SK-N-SH (cell line): ENCODE data around the gene NHS. TPM values are rescaled to one million over a fixed set of nuclear protein-coding genes. Genes with fewer than 3 reads are reported as not detected.

Experiments
- CTCF ChIA-PET: fragments of 300-600, 350-600 bp; formaldehyde crosslinking; extraction: SDS; loops from one replicate; lab custom pipeline; 2021; lab: Yijun Ruan, JAX
- POLR2A ChIA-PET: fragments of 350-600 bp; sonication (Branson Sonifier 250); formaldehyde crosslinking; extraction: SDS; loops from one replicate; lab custom pipeline; 2020; ENCODE audit warnings: antibody characterized with exemption, inconsistent platforms; lab: Yijun Ruan, JAX
- DNase-seq: peaks from one replicate; pipeline ENCODE4 v3.0.0; 2012
- H2AFZ ChIP-seq: fragments of 200-600 bp; sonication (generic); 2 replicates; pipeline ENCODE4 v1.8.1; 2016; ENCODE audit warnings: antibody characterized with exemption, mild to moderate bottlenecking, low read depth
- H3F3A ChIP-seq: fragments of 200-600 bp; sonication (generic); replicated peaks from 2 replicates; pipeline ENCODE3; 2016; ENCODE audit warnings: antibody characterized with exemption, mild to moderate bottlenecking; ENCODE audit not compliant: insufficient read depth
- H3K27ac ChIP-seq, 2 experiments: fragments of 200-500 bp in 1 of 2; fragments of 200-600 bp in 1 of 2; sonication (Bioruptor generic) in 1 of 2; sonication (generic), shearing (Covaris generic) in 1 of 2; 2 replicates each; pipeline versions ENCODE4 v1.5.1 to v1.6.1; 2014 to 2016; ENCODE audit warnings: low read depth in 2 of 2, inconsistent platforms in 1 of 2, low read length in 1 of 2, mild to moderate bottlenecking in 1 of 2, mixed read lengths in 1 of 2
- H3K27me3 ChIP-seq: fragments of 200-600 bp; sonication (generic), shearing (Covaris generic); 2 replicates; pipeline ENCODE4 v1.6.1; 2016; ENCODE audit warnings: mixed run types; ENCODE audit not compliant: insufficient read depth
- H3K36me3 ChIP-seq, 2 experiments: fragments of 200-500 bp in 1 of 2; fragments of 200-600 bp in 1 of 2; sonication (Bioruptor generic) in 1 of 2; sonication (generic) in 1 of 2; replicated peaks in 1 of 2; 2 replicates each; pipeline versions ENCODE3 to v1.5.1; 2014 to 2016; ENCODE audit warnings: low read length in 1 of 2, mild to moderate bottlenecking in 1 of 2; ENCODE audit not compliant: insufficient read depth in 2 of 2, control insufficient read depth in 1 of 2
- H3K4me1 ChIP-seq, 2 experiments: fragments of 200-500 bp in 1 of 2; fragments of 200-600 bp in 1 of 2; sonication (Bioruptor generic) in 1 of 2; sonication (generic), shearing (Covaris generic) in 1 of 2; 2 replicates each; pipeline versions ENCODE4 v1.5.1 to v1.6.1; 2014 to 2016; ENCODE audit warnings: low read depth in 1 of 2, low read length in 1 of 2, mixed run types in 1 of 2; ENCODE audit not compliant: insufficient read depth in 2 of 2, control insufficient read depth in 1 of 2
- H3K4me2 ChIP-seq: fragments of 200-600 bp; sonication (generic), shearing (Covaris generic); 2 replicates; pipeline ENCODE4 v1.6.1; 2017; ENCODE audit warnings: mixed run types
- H3K4me3 ChIP-seq, 2 experiments: fragments of 200-500 bp in 1 of 2; fragments of 200-600 bp in 1 of 2; sonication (Bioruptor generic) in 1 of 2; sonication (generic), shearing (Covaris generic) in 1 of 2; 2 replicates each; pipeline versions ENCODE4 v1.5.1 to v1.8.1; 2014 to 2016; ENCODE audit warnings: low read depth in 2 of 2, inconsistent platforms in 1 of 2, low read length in 1 of 2, mild to moderate bottlenecking in 1 of 2, mixed read lengths in 1 of 2, moderate library complexity in 1 of 2
- H3K79me2 ChIP-seq: fragments of 200-600 bp; sonication (generic); 2 replicates; pipeline ENCODE4 v1.8.1; 2017; ENCODE audit warnings: mild to moderate bottlenecking; ENCODE audit not compliant: insufficient read depth
- H3K9ac ChIP-seq: fragments of 200-600 bp; sonication (generic); 2 replicates; pipeline ENCODE4 v1.6.1; 2017; ENCODE audit warnings: mixed run types
- H3K9me2 ChIP-seq: fragments of 200-600 bp; sonication (generic); 2 replicates; pipeline ENCODE4 v1.6.1; 2017; ENCODE audit warnings: mixed run types
- H3K9me3 ChIP-seq: fragments of 200-600 bp; sonication (generic); 2 replicates; pipeline ENCODE4 v1.6.1; 2017; ENCODE audit warnings: mixed run types, mild to moderate bottlenecking, moderate library complexity
- H4K20me1 ChIP-seq: fragments of 200-600 bp; sonication (generic); 2 replicates; pipeline ENCODE4 v1.6.1; 2017; ENCODE audit warnings: mild to moderate bottlenecking, mixed run types; ENCODE audit not compliant: insufficient read depth
- FOSL2 ChIP-seq: IDR thresholded peaks from 2 replicates; pipeline ENCODE4 v1.4.0; 2012; ENCODE audit warnings: low read depth, mild to moderate bottlenecking, moderate library complexity, borderline replicate concordance
- FOXJ3 ChIP-seq: sonication (generic); formaldehyde crosslinking; IDR thresholded peaks from 2 replicates; pipeline ENCODE4 v1.5.1; 2020; ENCODE audit warnings: mild to moderate bottlenecking, missing genetic modification reagents
- FOXM1 ChIP-seq: IDR thresholded peaks from 2 replicates; pipeline ENCODE4 v1.4.0; 2012; ENCODE audit warnings: low read depth, mild to moderate bottlenecking
- MAX ChIP-seq: IDR thresholded peaks from 2 replicates; pipeline ENCODE4 v1.4.0; 2012; ENCODE audit warnings: low read depth
- MXI1 ChIP-seq: IDR thresholded peaks from 2 replicates; pipeline ENCODE4 v1.6.1; 2012; ENCODE audit warnings: mild to moderate bottlenecking, low read depth, low read length, improper control_type of control experiment
- NFIC ChIP-seq: IDR thresholded peaks from 2 replicates; pipeline ENCODE4 v1.4.0; 2012; ENCODE audit warnings: borderline replicate concordance
- RFX5 ChIP-seq: IDR thresholded peaks from 2 replicates; pipeline ENCODE4 v1.6.1; 2012; ENCODE audit warnings: mild to moderate bottlenecking, improper control_type of control experiment, low read length
- SMC3 ChIP-seq: IDR thresholded peaks from 2 replicates; pipeline ENCODE4 v1.6.1; 2012; ENCODE audit warnings: low read depth, low read length, improper control_type of control experiment
- TEAD4 ChIP-seq: IDR thresholded peaks from 2 replicates; pipeline ENCODE4 v1.4.0; 2012; ENCODE audit warnings: mild to moderate bottlenecking, borderline replicate concordance; ENCODE audit not compliant: insufficient read depth
- YY1 ChIP-seq: IDR thresholded peaks from 2 replicates; pipeline ENCODE4 v1.4.0; 2012; ENCODE audit warnings: low read depth, mild to moderate bottlenecking
- WGBS: methylation state at CpG from one replicate; pipeline ENCODE4 v1.1.6; 2017; ENCODE audit warnings: low lambda C conversion rate; 5-methylcytosine and 5-hydroxymethylcytosine counted together
- polyA plus RNA-seq, 3 experiments: library from polyadenylated mRNA; depleted of rRNA; stranded (reverse); fragments of >200 nt; gene quantifications; 2 replicates each; pipeline ENCODE4 v1.2.3, GENCODE V29; 2012
- TF ChIP-seq, protein P1 (sequence below): IDR thresholded peaks from 2 replicates; pipeline ENCODE4 v1.4.0; 2012; ENCODE audit warnings: low read depth, borderline replicate concordance
- TF ChIP-seq, protein P2 (sequence below): fragments of 150-350 bp; IDR thresholded peaks from 2 replicates; pipeline ENCODE4 v1.6.1; 2017; ENCODE audit warnings: antibody characterized with exemption, low read length, low read depth, borderline replicate concordance
- TF ChIP-seq, protein P3 (sequence below): fragments of 200-600 bp; sonication (generic); IDR thresholded peaks from 2 replicates; pipeline ENCODE4 v1.6.1; 2017; ENCODE audit warnings: antibody characterized with exemption, mild to moderate bottlenecking, moderate library complexity

Gene NHS
- polyA plus RNA-seq, 1 of the 3 experiments (the other 2 are of a cell fraction) = 1.0 TPM

- no peaks in the 10 kb centered on the region for H3K36me3 ChIP-seq
- TF ChIP-seq NFIC = no peak
- no peak for TF ChIP-seq SMC3
- TF ChIP-seq, protein P1, sequence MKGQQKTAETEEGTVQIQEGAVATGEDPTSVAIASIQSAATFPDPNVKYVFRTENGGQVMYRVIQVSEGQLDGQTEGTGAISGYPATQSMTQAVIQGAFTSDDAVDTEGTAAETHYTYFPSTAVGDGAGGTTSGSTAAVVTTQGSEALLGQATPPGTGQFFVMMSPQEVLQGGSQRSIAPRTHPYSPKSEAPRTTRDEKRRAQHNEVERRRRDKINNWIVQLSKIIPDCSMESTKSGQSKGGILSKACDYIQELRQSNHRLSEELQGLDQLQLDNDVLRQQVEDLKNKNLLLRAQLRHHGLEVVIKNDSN = no peak
- TF ChIP-seq MAX = no peak
- no peak for TF ChIP-seq FOXJ3 (CRISPR knock-in tag)
- TF ChIP-seq FOSL2 = no peak
- TF ChIP-seq RFX5 = no peak
- no peak for TF ChIP-seq MXI1
- no peak for TF ChIP-seq YY1
- TF ChIP-seq, protein P2, sequence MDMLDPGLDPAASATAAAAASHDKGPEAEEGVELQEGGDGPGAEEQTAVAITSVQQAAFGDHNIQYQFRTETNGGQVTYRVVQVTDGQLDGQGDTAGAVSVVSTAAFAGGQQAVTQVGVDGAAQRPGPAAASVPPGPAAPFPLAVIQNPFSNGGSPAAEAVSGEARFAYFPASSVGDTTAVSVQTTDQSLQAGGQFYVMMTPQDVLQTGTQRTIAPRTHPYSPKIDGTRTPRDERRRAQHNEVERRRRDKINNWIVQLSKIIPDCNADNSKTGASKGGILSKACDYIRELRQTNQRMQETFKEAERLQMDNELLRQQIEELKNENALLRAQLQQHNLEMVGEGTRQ = no peak
- TF ChIP-seq, protein P3, sequence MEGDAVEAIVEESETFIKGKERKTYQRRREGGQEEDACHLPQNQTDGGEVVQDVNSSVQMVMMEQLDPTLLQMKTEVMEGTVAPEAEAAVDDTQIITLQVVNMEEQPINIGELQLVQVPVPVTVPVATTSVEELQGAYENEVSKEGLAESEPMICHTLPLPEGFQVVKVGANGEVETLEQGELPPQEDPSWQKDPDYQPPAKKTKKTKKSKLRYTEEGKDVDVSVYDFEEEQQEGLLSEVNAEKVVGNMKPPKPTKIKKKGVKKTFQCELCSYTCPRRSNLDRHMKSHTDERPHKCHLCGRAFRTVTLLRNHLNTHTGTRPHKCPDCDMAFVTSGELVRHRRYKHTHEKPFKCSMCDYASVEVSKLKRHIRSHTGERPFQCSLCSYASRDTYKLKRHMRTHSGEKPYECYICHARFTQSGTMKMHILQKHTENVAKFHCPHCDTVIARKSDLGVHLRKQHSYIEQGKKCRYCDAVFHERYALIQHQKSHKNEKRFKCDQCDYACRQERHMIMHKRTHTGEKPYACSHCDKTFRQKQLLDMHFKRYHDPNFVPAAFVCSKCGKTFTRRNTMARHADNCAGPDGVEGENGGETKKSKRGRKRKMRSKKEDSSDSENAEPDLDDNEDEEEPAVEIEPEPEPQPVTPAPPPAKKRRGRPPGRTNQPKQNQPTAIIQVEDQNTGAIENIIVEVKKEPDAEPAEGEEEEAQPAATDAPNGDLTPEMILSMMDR = no peak
- no peak overlapping the region for H3K27ac ChIP-seq
- H3K9me3 ChIP-seq = no peaks in the 10 kb centered on the region
- WGBS = 23% methylated on average over 3 of the region's 3 CpGs
- H3K27me3 ChIP-seq = no peaks in the 10 kb centered on the region
- no peak overlapping the region for H3K4me3 ChIP-seq
- no peak overlapping the region for H3K9ac ChIP-seq
- no peaks in the 10 kb centered on the region for H3K79me2 ChIP-seq
- no peaks in the 10 kb centered on the region for H3F3A ChIP-seq
- no peaks in the 10 kb centered on the region for H3K9me2 ChIP-seq
- no peaks in the 10 kb centered on the region for H4K20me1 ChIP-seq
- no peak for DNase-seq
- ChIA-PET POLR2A (no interaction called here), CTCF (no interaction called here)
- H3K4me2 ChIP-seq = no peak overlapping the region
- peaks cover 3 to 4% of the 10 kb centered on the region in 2 experiments; a peak in 2 of 4 replicates for H3K4me1 ChIP-seq
- no peak overlapping the region for H2AFZ ChIP-seq
Measured at GRCh38 chrX:17622331-17622730, 247.3 kb downstream of the NHS start.

GRCh38 chrX:17623750-17624149, 248.8 kb downstream of the NHS start:
- Histone ChIP-seq H3K36me3 (no peaks in the 10 kb centered on the region), H4K20me1 (no peaks in the 10 kb centered on the region), H3K9me3 (no peaks in the 10 kb centered on the region), H2AFZ (no peak overlapping the region), H3K9me2 (no peaks in the 10 kb centered on the region), H3K4me1 (peaks cover 0 to 4% of the 10 kb centered on the region in 2 experiments; a peak in 1 of 4 replicates), H3K27ac (no peak overlapping the region), H3F3A (no peaks in the 10 kb centered on the region), H3K79me2 (no peaks in the 10 kb centered on the region), H3K9ac (no peak overlapping the region), H3K27me3 (no peaks in the 10 kb centered on the region), H3K4me2 (no peak overlapping the region), H3K4me3 (no peak overlapping the region)
- POLR2A ChIA-PET = no interaction called here
- WGBS = 66% methylated on average over 3 of the region's 3 CpGs
- no peak for DNase-seq
- CTCF ChIA-PET = interaction anchor here (1.0 kb wide), 1 partner anchor 32 kb away, joined by 3 read pairs; no protein-coding TSS in a partner anchor
- TF ChIP-seq TEAD4 (no peak), MXI1 (no peak), NFIC (no peak), FOSL2 (no peak), SMC3 (no peak), FOXM1 (no peak)
